Fibroblast of skin of left biceps (primary cell): ENCODE data around the gene ITGA1.
"Not testable (repeated sequence)": the region's sequence is repeated elsewhere in the genome, so short reads cannot be mapped to it uniquely, and the experiment has no call there.

ENCODE experiments used
- DNase-seq, 2 experiments: peaks; one replicate each; pipeline ENCODE4 v3.0.0-alpha.2; 2013; ENCODE audit warnings: low read depth in 2 of 2

Gene ITGA1

DNA sequence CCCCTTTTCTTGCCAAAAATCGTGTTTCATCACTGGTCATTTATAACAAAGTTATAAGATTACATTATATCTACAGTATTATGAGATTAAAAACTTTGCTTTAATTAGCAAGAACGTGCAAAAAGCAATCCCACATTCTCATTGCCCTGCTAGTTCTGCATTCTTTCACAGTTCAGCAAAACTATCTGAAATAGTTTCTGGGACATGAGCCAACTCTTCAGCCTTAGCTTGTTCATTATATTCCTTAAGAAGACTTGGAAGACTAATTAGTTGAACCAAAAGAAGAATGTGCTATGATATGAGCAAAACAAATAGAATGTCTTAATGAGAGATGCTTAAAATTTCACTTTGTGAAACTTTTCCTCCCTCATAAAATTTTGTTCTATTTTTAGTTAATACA lies 76.7 kb downstream of the ITGA1 start:
- peak; percentile 72 to 73 for DNase-seq

DNA sequence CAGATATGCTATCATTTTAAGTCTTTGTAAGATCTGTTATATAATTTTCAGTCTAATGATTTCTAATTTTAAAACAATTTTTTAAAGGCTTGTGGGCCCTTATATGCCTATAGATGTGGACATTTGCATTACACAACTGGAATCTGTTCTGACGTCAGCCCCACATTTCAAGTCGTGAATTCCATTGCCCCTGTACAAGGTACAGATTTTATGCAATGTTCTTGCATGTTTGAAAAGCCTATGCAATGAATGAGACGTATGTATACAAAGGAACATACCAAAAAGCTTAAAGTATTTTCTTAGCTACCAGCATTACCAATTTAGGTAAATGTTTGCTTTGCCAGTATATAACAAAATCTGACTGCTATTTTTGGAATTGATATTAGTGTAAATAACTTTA lies 77.2 kb downstream of the ITGA1 start:
- DNase-seq: peak in 1 of 2 experiments; percentile 55

DNA sequence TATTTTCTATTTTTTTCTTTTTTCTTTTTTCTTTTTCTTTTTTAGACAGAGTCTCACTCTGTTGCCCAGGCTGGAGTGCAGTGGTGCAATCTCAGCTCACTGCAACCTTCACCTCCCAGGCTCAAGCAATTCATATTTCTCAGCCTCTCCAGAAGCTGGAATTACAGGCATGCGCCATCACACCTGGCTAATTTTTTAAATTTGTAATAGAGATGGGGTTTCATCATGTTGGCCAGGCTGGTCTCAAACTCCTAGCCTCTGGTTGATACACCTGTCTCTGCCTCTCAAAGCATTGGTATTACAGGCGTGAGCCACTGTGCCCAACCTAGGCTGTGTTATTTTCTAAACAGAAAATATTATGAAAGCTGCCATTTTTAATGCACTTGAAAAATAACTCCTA lies 78.3 kb downstream of the ITGA1 start:
- DNase-seq: not testable (repeated sequence)

DNA sequence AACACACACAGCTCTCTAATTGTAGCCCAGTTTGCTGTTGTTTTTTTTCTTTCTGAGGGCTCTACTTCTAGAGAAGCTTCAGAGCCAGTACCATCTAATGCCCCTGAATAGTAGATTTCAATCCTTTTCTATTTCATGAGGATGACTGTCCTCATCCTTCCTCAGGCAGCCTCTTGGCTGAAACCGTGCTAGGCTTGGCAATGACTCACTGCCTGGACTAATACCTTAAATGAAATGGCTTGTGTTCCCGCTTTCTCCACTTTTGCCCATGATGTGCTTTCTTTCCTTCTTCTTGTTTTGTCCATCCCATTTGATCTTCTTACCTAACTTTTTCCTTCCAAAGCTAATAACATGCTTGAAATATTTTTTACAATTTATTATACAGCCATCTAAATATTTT lies 80.1 kb downstream of the ITGA1 start:
- no peak for DNase-seq

DNA sequence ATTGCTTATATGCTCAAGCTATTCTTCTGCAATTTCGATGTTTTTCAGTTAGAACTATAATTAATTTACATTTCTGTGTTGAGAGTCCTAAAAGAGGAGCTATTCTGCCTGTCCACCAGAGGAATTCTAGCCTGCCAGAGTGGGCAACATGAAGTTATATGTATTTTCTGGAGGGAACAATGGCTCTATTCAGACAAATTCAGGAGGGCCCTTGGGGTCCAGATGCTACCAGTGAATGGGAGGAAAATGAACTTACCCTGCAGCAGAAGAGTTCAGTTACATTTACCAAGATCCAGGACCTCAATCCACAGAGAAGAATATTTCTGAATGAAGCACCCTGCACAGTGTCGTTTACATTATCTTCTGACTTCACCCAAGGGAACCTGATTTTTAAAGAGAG lies 80.7 kb downstream of the ITGA1 start:
- DNase-seq: no peak

DNA sequence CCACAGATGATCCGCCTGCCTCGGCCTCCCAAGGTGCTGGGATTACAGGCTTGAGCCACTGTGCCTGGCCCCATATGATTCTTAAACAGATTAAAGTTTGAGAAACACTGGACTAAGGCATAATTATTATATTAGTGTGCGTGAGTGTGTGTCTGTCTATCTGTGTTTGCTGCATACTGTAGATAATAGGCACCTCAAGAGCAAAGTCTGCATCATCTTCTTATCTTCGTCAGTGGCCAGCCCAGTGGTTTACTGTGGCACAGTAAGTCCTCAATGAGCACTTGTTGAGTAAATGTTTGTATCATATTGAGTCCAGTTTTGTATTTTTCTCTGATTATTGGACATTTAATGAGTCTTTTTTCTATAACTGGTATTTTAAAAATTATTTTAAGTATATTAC lies 81.7 kb downstream of the ITGA1 start:
- no peak for DNase-seq

DNA sequence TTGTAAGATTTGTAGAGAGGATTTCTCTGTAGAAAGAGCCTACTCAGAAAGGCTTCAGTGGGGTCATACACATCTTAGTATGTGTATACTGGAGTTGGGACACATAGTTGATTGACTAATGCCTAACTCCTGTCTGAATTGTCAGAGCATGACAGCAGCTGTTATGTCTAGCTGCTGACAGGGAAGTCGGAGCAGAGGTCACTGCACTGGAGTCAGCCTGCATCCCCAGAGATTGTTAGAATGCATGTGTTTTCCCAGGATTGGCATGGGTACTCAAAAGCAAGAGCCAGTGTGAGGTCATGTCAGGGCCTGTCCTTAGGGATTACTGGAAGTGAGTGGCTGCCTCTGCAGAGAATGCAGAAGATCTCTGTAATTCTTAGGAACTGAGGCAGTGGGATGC lies 82.7 kb downstream of the ITGA1 start:
- DNase-seq: no peak

DNA sequence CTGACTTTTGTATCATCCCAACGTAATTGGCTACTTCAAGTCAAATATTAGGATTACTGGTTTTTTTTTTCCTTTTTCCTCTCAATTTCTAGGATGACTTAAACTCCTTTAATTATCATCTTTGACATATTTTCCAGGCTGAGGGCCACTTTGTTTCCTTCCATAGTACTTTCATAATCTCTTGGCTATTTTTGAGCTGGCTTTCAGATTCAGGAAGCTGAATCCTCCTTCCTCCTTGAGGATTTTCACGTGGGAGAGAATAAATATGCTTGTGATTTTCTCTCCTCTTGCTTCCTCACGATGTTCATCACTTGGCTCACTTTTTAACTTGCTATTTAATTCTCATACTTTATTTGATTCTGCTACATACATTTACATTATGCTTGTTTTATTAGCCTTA lies 88.1 kb downstream of the ITGA1 start:
- DNase-seq: no peak

DNA sequence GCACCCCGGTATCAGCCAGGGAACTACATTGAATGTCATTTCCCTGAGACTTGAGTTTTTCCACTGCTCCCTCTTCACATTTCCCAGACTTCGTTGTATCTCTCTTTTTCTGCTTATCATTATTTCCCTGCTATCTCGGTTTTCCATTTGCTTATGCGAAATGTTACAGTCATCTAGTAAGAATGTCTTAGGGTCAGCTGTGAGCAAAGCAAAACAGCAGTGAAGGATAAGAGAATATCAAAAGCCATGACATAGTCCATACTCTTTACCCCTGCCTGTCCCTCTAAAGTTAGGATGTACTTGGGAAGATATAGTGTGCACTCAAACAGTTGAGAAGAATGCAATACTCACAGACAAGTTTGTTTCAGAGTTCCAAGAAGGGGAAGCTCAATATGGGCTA lies 88.7 kb downstream of the ITGA1 start:
- DNase-seq: no peak

DNA sequence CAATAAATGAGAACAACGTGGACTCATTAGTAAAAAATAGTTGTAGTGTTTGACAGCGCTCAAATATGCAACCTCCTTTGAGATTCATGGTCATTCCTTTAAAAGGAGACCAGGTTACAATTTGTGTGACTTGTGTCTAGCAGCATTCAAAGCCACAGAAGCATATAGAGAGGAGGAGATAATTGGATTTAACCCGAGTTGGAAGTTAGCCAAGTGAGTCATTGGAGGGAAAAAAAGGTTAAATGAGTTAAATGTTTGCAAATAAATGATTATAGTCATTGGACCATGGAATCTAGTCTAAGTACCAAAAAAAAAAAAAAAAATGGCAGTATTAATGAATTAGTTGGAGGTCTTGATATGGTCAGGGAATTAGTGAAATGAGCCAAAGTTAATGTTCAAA lies 90.9 kb downstream of the ITGA1 start:
- DNase-seq: no peak

DNA sequence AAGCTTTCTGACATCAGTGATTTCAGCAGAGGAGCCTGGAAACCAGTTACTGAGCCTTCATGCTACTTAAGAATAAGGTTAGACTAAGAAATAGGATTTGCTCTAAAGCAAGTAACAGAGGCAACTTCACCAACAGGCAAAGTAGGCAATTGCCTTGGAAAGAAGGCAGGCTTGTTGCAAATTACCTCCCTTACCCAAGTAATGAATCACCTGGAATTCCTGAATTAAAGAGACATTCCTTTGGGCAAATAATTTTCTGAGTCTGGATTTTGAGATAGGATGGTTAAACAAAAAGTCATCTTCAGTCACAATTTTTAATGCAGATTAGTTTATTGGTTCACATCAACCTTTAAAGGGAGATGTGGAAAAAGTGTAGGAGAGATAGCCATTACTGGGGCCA lies 92.8 kb downstream of the ITGA1 start:
- DNase-seq: no peak

DNA sequence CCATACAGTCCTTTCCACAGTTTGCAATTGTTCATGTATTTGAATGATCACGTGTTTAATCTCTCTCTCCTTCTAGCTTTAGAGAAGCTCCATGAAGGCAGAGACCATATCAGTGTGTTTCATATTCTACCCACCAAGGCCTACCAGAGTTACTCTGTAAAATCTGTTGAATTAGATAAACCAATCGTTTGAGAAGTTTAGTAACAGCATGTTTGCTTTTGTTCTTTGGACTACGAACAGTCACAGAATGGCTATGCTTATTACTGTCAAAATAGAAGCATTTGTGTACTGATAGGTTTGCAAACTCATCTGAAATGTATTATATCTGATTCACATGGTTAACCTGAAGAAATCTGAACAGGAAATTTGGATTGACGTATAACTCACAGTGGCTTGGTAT lies 93.8 kb downstream of the ITGA1 start:
- no peak for DNase-seq

DNA sequence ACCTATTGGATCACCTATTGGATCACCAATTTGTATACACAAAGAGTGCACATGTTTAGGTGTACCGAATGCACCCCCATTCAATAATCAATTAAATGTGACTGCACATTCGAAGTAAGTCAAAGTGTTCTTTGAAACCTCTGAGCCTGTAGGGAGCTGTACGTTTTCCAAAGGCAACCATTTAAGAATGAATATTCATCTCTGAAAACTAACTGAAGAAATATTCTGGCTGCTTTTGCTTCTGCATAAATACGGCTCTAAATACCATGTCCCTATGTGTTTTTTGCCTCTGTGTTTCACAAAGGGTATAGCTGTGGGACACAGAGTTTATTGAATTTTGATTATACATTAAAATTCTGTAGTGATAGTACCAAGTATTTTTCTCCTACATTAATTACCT lies 95.4 kb downstream of the ITGA1 start:
- no peak for DNase-seq

DNA sequence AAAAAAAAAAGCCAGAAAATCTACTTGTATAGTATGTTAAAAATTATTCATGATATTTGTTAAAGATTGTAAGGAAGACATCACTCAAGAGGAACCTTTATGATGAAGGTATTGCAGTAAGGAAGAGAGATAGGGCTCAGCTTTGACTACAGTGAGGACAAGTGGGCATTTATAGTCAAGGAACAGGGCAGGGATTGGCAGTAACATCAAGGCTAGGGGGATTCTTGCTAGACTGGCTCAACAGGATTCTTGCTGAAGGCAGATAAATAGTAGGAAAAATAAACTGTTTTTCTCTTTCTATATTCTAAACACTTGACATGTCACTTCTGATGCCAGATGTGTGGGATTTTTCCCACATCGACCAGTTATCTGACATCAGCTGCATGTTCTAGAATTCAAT lies 96.7 kb downstream of the ITGA1 start:
- no peak for DNase-seq

DNA sequence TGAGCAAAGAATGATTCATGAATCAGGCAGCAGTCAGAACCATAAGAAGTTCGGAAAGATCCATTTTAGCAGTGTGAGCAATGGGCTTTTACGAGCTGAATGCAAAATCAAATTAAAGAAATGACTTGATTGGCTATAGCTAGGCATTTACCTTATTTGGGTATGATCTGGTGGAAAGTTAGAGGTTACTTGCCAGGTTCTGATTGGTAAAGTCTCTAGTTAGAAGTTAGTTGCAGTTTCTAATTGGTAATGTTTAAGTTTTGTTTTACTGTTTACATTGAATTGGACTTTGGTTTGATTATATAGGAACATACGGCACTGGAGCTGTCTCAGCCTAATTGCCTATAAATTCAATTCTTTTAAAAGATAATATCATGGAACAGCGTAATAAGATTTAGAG lies 97.9 kb downstream of the ITGA1 start:
- no peak for DNase-seq

DNA sequence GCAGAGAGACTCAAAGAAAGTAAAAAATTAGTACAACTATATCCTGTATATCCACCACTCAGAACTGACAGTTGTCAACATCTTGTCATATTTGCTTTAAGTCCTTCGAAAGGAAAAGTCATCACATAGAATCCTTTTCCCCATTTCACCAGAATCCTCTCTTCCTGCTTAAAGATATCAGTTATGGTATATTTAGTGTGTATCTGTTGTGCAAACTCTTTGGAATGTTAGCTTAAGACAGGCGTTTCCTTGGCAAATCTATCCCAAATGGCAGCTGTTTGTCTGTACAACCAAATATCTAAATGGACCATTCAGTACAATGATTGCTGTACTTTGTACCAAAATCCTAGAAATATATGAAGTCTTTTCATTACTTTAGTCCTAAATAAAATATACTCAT lies 98.5 kb downstream of the ITGA1 start:
- no peak for DNase-seq

DNA sequence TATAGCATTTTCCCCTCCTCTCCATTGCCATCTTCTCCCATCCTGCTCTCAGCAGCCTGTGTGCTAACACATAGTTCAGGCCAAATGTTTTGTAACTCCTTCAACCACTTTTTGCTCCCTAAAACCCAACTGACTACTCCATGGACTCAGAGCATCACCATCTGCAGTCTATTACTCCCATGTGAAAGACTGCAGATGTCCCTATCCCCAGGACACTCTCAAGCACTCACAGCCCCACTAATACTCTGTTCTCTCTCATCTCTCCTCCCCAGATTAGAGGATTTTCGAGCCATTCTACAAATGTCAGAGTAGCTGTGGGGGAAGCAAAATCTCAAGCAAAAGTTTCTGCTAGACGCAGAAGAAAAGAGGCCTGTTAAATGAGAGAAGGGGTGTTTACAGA lies 99.3 kb downstream of the ITGA1 start:
- DNase-seq: no peak

DNA sequence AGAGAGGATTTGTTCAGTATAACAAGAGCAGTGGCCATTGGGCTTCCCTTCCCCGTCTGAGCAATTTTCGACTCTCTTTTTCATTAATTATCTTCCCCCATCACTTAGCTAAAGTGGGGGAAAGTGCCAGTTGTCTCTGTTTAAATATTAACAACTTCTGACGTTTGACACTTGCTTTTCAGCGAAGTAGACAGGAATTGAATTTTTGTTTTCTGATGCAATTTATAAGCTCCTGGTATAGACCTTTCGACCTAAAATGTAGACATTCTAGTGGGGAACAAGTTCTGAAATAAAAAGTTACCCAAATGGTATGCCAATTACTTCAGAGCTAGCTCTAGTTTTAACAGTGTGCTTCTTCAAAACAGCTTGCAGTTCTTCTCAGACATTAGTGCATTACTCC lies 100.6 kb downstream of the ITGA1 start:
- no peak for DNase-seq

DNA sequence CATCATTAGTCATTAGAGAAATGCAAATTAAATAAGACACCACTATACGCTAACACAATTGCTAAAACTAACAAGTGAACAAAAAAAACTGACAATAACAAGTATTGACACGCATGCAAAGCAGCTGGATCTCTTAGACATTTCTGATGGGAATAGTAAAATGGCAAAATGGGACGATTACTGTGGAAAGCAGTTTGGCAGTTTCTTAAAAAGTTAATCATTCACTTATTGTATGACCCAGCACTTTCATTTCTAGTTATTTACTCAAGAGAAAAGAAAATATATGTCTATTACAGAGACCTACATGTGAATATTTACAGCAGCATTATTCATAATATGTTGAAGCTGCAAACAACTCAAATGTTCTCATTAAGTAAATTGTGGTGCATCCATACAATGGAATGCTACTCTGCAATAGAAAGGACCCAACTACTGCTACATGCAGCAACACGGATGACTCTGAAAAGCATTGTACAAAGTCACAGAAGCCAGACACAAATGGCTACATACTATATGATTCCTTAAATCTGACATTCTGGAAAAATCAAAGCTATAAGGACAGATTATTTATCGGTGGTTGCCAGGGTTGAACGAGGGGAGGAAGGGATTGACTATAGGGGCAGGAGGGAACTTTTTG lies 104.6 kb downstream of the ITGA1 start:
- DNase-seq: no peak

DNA sequence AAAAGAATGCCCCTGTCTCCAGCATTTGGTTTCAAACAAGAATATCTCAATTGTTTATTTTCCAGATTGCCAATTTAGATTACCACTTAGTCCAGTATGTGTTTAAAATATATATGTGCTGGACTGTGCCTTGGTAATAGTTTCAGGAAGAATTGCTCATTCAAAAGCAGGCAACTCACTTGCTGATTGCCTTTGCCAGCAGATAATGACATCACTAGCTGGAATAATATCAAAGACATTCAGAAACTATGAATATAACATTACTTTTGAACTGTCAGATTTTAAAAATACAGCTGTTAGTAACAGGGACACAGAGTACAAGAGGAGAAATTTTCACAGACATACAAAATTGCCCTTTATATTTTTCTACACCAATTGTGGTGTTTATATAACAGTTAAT lies 105.4 kb downstream of the ITGA1 start:
- peak; percentile 33 to 36 for DNase-seq

DNA sequence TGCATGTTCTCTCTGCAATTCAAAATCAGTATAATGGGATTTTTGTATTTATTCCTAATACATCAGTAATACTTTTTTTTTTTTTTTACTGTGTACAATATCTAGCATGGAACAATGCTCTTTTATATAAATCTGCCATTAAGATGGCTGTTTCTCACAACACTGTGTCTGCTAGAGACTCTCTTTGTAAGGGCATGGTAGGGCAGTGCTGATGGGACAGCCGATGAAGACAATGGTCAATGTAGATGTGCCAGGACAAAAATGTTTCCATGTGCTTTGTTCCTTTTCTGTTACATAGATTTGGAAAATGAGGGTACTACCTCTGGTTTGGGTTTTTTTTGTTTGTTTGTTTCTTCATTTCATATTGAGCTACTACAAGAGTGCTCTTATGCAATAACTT lies 106.1 kb downstream of the ITGA1 start:
- DNase-seq: no peak

DNA sequence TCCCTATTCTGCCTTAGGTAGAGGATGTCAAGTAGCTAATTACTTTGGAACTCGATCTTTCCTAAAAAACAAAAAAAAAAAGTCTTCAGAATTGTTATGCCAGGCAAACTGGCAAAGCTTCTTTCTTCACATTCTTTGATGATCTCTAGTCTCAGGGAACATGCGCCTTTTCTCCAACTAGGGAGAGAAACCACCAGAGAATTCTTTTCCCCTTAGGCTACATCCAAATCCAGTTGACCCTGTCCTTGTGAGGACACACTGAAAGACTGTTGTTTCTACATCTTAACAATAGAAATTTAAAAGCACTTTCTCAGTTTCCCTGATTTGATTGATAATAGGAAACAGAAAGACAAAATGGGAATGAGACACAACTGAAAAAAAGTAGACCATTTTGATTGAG lies 106.7 kb downstream of the ITGA1 start:
- DNase-seq: no peak

DNA sequence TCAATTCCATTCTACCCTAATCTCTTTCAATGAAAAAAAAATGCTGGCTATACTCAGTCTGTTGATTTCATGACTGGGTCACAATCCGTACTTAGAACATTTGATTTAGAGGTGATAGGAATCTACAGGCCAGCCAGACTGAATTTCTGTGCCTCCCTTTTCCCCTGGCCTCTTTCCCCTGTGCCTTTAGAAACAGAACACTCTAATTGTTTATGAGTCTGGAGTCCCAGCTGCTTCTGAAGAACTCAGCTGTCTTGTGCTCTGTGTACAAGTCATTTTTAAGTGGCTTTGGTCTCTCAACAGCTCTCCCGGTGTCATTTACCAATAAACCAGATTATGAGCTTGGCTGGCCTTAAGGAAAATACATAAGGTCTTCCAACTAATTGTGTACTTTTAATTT lies 107.4 kb downstream of the ITGA1 start:
- DNase-seq: no peak

DNA sequence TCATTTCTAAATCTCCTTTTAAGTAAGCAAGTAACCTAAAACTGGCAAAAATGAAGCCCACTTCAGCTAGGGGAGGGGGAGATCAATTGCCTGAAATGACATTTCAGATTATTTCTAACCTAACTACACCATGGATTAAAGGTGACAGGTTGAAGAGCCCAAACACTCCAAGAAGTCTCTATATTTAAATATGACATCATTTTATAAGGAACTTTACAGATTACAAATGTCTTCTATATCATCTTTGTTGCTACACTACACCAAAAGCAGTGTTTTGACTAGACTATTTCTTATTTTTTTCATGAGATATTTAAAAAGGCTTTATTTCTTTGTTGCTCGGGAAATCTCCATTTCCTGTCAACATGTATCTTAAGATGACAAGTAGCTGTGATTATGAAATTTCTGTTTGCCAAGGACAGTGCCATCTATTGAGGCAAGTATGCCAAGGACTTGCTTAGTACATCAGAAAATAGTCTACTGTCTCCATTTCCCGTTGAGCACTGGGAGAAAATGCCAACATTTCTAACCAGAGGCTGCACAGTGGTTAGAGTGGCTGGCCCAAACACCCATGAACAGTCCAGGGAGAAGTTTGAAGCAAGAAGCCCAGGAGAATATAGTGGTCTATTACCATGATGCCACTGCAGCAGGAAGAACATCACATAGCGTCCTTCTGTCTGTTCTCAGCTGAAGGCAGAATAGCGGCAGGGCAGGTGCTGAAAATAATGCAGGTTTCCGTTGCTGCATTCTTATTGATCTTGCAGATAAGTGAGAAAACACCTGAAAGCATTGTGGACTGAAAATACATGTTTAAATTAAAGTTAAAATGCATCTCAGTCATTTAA lies 108.1 kb downstream of the ITGA1 start:
- no peak for DNase-seq
